CD4-positive, alpha-beta T cell treated with Interleukin-17A for 4 hours (primary cell): Measurements from ENCODE around the gene TMEM184B.
A peak's percentile ranks its signal among the peaks of the same experiment; 100 is the strongest.
"Not testable (repeated sequence)": the region's sequence is repeated elsewhere in the genome, so short reads cannot be mapped to it uniquely, and the experiment has no call there.

Experiments
- DNase-seq: peaks from one replicate; pipeline ENCODE4 v3.0.0-alpha.2; 2020; ENCODE audit warnings: mixed read lengths

The TMEM184B gene

DNA sequence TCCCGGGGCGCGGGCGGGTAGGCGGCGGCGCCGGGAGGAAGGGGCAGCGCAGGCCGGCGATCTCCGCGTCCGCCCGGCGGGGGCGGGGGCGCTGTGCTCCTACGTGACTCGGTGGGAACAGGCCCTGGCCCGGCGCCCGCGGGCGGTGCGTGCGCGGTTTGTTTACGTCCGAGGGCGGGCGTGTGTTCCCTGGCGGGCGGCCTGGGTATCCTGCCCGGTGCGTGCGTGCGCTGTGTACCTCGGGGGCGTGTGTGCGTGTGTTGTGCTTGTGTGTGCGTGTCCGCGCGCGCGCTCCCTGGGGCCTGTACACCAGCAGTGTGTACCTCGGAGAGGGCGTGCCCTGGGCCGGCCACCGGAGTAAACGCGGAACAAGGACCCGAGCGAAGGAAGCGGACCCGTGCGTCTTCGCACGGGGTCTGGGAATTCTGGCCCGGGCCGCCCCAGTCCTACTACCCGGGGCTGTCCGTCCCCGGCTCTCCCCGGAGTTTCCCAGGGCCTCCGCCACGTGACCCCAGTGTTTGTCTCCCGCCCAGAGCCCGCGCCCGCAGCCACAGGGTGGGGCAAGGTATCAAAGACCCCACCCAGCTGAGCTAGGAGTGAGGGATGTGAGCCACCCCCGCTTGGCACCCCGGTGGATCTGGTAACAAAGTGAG lies 70.2 kb downstream of the TMEM184B start:
- DNase-seq: peak; percentile 66

DNA sequence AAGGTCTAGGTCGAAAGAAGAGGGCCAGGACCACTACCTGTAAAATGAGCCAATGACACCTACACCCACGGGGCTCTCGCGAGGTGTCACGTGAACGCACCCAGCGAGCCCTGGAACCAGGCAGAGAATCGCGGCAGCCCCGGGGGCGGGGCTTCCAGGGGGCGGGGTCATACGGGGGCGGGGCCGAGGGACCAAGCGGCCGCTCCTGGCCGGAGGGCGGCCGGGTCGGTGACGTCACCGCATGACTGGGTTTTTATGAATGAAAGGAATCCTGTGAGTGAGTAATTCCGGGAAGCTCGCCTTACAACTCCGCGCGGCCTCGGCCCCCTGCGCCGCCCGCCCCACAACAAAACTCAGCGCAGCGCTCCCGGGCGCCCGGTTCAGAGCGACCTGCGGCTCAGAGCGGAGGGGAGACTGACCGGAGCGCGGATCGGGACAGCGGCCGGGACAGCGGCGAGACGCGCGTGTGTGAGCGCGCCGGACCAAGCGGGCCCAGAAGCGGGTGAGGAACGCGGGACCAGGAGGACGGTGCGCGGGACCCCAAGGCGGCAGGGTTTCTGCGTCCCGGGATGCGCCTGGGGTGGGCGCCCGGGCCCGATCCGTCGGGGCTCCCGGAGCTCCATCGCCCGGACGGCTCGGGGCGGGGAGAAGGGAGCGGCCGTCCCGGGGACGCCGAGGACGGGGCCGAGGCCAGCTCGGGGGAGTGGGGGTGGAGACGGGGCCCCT lies 70.9 kb downstream of the TMEM184B start, which contains the start of gene MAFF:
MAFF (plus strand) TSS at position 284 of the 726 bp plus-strand sequence. CDS start 11,860 bp downstream, outside the sequence.
- DNase-seq: peak; percentile 95

DNA sequence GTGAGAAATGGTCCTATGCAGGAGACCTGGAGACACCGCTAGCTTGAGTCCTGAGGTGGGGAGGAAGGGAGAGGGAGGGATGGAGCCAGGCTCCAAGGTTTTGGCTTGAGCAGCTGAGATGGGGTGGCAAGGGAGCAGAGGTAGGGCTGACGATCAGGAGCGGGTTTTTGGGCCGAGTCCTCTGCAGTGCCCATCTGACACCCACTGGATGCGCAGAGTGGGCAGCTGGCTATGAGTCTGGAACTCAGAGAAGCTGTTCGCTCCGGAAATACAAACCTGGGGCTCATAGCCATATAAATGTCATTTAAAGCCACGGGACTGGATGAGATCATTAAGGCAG lies 71.5 kb downstream of the TMEM184B start:
- no peak for DNase-seq

DNA sequence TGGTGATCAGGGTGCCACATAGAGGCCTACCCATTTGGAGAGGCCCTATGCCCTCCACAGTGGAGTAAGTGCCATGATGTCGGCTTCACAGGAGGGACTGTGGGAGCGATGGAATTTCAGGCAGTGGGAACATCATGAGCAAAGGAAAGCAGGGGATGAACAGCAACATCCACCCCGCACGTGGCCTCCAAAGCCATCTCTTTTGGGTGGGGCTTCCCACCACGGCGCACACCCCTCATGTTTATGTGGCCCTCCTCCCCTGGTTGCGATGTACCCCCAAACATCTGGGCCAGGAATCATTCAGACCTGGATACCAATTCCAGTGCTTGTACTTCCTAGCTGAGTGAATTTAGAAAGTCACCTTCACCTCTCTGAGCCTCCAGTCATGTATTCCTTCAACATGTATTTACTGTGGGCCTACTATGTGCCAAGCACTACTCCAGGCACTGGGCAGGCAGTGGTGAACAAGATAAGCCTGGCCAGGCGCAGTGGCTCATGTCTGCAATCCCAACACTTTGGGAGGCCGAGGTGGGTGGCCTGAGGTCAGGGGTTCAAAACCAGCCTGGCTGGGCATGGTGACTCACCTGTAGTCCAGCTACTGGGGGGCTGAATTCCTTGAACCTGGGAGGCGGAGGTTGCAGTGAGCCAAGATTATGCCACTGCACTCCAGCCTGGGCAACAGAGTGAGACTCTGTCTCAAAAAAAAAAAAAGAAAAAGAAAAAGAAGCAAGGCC lies 72.8 kb downstream of the TMEM184B start:
- no peak for DNase-seq

DNA sequence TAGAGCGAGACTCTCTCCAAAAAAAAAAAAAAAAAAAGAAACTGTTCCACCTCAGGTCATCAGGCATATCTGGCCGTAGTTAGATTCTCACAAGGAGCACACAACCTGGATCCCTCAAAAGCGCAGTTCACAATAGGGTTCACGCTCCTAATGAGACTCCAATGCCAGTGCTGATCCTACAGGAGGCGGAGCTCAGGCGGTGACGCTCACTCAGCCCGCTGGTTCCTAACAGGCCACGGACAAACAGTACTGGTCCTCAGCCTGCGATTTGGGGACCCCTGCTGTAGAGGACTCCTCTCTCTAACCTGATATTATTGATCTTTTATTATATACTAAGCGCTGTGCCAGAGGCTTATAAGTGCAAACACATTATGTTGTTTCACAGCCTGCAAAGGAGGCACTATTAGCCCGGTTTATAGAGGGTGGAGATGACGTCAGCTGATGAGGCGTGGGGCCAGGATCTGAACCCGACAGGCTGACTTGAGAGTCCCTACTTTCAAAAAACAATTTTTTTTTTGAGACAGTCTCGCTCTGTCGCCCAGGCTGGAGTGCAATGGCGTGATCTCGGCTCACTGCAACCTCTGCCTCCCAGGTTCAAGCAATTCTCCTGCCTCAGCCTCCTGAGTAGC lies 75.9 kb downstream of the TMEM184B start:
- no peak for DNase-seq

DNA sequence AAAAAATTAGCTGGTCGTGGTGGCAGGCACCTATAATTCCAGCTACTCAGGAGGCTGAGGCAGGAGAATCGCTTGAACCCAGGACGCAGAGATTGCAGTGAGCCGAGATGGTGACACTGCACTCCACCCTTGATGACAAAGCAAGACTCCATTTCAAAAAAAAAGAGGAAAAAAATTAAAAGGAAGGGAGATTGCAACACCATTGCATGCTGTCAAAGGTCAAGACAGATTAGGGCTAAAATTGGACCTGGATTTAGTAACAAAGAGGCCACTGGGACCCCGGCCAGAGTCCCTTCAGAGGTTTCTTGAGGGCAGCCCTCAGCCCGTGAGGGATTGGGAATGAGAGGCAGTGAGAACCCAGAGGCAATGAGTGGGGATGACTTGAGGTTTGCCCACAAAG lies 79.2 kb downstream of the TMEM184B start:
- no peak for DNase-seq

DNA sequence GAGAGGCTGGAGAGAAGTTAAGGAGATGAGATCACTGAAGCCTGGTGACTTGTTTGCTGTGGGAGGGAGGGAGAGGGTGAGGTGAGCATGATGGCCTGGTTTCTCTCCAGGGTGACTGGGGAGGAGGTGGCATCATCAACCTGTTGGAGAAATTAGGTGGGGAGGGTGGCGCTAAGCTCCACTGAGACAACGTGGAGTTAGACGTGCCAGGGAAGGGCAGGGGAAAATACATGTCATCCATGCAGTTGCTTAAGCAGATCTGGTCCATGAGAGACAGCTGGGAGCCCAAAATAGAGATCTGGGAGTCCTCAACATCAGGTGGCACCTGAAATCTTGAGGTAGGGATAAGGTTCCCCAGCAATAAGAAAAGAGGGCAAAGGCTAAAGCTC lies 80.3 kb downstream of the TMEM184B start:
- DNase-seq: no peak

DNA sequence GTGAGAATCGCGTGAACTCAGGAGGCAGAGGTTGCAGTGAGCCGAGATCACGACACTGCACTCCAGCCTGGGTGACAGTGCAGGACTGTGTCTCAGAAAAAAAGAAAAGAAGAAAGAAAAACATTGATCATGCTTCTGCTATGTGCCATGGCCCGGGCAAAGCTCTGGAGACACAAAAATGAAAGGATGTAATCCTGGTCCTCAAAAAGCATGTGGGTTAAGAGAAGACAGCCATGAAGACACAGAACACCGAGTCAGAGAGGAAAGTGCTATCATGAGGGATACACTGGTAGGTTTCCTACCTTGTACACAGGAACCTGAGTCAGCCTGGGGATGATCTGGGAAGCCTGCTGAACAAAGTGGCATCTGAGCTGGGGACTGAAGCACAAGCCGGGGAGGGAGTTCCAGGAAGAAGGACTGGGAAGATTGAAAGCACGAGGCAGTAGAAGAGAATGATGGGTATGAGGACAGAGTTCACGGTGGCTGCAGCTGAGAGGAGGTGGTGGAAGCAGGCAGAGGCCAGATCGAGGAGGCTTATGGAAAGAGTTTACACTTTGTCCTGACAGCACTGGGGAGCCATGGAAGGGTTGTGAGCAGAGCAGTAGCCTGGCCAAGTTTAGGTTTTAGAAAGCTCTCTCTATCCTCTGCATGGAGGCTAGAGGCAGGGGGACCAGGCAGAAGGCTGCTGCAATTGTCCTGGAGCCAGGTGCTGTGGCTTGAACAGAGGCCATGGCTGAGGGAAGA lies 80.9 kb downstream of the TMEM184B start:
- DNase-seq: no peak

DNA sequence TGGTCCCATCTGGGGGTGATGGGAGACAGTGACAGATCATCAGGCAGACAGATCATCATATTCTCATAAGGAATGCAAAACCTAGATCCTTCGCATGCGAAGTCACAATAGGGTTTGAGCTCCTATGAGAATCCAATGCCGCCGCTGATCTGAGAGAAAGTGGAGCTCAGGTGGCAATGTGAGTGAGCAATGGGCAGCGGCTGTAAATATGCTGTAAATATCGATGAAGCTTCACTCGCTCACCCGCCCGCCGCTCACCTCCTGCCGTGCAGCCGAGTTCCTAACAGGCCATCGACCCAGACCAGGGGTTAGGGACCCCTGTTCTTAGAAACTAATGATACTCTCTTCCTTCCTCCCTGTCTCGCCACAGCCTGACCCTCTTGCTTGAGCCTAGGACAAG lies 81.8 kb downstream of the TMEM184B start:
- DNase-seq: no peak

DNA sequence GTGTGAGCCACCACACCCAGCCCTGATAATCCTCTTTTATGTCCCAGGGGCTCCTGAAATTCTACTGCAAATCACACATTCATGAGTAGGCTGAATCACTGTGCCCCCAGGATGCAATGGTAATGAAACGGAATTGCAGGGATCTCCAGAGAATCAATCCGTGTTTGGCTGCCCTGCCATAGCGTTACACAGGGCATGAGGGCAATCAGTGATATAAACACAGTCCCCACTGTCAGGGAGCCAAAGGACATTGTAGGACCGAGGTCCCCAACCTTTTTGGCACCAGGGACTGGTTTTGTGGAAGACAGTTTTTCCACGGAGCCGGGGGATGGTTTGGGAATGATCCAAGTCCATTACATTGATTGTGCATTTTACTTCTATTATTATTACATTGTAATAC lies 82.2 kb downstream of the TMEM184B start:
- DNase-seq: no peak

DNA sequence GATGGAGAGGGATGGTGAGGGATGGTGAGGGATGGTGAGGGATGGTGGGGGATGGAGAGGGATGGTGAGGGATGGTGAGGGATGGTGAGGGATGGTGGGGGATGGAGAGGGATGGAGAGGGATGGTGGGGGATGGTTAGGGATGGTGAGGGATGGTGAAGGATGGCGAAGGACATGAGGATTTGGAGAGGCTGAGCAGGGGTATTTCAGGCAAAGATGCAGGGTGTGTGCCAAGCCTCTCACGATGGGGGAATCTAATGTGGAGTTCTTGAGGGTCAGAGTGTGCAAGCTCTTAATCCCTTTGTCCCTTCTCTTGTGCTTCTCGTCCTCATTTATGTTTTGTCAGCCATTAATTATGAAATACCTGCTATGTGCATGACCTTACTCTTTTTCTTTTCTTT lies 83.7 kb downstream of the TMEM184B start:
- no peak for DNase-seq

DNA sequence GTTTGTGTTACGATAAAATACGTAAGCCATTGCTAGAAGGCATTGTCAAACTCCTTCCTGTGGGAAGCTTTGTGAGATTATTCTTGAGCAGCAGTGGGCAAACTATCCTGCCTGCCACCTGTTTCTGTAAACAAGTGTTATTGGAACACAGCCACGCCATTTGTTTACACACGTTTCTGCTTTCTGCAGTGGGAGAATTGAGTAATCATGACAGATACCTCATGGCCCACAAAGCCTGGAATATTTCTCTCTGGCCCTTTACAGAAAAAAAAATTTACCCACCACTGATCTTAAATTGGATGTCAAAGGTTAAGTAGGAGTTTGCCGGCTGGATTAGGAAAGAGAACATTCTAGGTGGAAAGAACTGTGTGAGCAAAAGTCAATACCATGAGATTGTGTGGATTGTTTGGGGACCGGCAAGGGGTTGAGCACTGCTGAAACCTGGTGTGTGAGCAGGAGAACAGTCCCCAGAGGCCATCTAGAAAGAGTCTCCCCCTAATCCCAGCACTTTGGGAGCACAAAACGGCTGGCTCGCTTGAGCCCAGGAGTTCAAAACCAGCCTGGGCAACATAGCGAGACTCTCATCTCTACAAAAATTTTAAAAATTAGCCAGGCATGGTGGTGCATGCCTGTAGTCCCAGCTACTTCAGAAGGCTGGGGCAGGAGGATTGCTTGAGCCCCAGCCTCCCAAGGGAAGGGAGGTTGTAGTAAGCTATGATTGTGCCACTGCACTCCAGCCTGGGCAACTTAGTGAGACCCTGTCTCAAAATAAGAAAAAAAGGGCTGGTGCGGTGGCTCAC lies 85.2 kb downstream of the TMEM184B start:
- DNase-seq: no peak

DNA sequence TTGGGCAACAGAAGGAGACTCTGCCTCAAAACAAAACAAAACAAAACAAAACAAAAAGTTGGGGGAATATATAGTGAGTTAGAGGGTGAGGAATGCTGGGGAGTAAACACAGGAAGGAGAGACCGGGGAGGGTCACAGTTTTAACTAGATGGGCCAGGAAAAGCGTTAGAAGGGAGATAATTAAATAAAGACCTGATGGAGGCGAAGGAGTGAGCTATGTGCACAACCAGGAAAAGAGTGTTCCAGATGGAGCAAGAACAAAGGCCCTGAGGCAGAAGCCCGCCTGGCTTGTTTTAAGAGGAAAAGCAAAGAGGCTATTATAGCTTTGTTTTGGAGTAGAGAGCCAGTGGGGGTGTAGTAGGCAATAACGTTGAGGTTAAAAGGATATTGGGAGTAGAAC lies 86.4 kb downstream of the TMEM184B start:
- DNase-seq: no peak

DNA sequence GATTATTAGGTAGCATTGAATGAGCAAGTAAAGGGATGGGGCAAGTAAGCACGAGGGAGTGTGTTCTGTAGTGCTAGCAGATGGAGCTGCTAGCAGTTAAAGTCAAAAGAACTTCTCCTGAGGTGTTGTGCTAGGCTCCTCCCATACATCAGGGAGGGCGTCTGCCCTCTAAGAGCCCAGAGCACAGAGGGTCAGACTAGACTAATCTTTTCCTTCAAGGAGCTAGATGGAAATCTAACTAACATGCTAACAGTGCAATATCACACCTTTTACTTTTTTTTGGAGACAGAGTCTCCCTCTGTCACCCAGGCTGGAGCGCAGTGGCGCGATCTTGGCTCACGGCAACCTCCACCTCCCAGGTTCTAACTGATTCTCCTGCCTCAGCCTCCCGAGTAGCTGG lies 88.0 kb downstream of the TMEM184B start:
- DNase-seq: no peak

DNA sequence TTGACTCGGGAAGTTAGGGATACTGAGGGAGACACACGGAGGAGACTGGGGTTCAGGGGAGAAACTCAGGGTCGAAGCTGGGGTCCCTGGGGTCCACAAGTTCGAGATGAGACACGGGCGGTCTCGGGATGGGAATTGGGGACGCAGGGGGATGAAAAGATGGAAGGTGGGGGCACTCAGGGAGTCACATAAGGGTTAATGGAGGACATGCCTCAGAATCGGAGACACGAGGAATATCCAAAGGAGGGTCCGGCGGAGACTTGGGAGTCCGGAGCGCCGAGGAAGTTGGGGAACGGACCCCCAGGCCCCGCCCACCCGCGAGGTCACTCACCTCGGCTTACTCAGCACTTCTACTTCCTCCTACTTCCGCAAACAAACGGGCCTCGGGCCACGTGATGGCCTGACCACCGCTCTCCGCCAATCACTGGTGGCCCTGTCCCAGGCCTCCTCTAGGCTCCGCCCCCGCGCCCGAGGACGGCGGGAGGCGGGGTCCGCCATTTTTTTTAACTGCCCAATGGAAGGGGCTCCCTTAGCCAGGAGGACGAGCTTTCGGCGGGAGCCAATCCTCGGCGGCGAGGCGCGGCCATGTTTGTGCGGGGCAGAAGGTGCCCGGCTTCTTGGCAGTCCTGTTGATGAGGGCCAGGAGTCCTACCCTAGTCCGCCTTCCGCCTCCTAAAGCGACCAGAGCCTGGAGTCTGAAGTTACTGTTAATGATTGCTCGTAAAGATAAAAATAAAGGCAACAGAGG lies 91.2 kb downstream of the TMEM184B start, which contains the start of gene PLA2G6:
PLA2G6 (minus strand) TSS at position 378 of the 748 bp plus-strand sequence. CDS start 12,404 bp downstream, outside the sequence.
- DNase-seq: peak; percentile 97

DNA sequence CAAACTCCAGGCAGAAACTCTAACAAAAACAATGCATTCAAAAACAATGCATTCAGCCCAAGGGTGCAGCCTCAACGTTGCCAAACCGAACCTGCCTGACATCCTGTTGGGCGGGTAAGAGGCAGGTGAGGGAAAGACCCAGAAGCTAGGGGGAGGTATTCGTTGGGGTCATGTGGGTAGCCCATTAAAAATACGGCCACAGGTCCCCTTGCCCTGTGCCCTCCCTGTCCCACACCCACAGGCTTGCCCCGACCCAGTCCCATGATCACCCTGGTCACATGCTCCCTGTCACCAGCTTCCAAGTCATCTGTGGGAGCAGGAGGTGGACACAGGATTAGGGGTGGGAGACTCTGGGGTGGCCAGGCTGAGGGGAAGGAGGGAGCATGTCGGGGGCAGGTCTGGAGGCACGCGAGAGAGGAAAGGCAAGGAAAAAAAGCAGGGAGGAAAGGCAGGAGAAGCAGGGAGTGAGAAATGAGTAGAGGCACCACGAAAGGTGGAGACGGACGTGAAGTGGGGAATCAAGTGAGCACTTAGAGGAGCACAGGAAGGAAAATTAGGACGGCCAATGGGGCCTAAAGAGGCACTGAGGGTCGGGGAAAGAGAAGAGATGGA lies 91.9 kb downstream of the TMEM184B start:
- DNase-seq: peak; percentile 46

DNA sequence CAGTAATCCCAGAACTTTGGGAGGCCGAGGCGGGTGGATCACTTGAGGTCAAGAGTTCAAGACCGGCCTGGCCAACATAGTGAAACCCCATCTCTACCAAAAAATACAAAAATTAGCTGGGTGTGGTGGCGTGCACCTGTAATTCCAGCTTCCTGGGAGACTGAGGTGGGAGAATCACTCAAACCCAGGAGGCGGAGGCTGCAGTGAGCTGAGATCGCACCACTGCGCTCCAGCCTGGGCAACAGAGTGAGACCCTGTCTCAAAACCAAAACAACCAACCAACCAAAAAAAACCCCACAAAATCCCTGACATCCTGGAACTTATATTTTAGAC lies 94.2 kb downstream of the TMEM184B start:
- DNase-seq: not testable (repeated sequence)

DNA sequence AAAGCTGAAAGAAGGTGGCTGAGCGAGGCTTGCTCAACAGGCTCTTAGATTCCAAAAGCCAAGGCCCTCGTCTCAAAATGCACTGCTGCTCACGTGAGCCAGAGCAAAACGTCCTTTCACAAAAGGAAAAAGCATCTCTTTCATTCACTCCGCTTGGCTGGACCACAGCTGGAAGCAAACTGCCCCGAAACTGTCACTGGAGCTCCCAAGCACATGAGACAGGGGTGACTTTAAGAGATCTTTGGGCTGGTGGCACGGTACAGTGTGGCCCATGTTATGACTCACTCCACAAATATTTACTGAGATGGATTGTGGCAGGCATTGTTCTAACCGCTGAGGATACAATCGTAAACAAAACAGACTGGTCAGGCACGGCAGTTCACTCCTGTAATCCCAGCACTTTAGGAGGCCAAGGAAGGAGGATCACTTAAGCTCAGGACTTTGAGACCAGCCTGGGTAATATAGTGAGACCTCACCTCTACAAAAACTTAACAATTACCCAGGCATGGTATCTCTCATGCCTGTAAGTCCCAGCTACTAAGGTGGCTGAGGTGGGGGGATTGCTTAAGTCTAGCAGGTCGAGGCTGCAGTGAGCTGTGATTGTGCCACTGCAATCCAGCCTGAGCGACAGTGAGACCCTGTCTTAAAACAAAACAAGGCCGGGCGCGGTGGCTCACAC lies 94.7 kb downstream of the TMEM184B start:
- DNase-seq: no peak

DNA sequence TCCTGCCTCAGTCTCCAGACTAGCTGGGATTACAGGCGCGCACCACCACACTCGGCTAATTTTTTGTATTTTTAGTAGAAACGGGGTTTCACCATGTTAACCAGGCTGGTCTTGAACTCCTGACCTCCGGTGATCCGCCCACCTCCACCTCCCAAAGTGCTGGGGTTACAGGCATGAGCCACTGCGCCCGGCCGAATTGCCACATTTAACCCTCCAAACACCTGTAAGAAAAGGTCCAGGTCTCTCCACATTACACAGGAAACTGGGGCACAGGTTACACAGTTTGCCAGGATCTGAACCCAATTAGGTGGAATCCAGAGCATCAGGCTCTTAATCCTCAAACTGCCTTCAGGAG lies 95.3 kb downstream of the TMEM184B start:
- not testable (repeated sequence) for DNase-seq

DNA sequence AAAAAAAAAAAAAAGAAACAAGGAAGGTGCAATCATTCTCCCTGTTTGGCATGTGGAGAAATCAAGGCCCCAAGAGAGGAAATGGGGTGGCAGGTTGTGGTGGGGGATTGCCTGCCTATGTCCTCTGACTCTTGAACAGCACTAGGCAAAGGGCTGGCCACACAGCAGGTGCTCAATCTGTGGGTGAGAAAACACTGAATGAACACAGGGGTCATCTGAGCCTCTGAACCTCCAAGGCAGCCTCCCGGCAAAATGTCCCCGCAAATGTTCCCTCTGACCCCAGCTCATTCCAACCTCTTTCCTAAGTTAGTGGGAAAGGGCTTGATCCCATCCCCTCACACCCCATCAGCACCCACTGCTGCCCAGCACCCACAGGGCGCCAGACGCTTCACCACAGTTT lies 95.8 kb downstream of the TMEM184B start:
- no peak for DNase-seq
